Karpas-422 (cell line): Measurements from ENCODE around the gene TCF23. TPM values are rescaled to one million over a fixed set of nuclear protein-coding genes. Genes with fewer than 3 reads are reported as not detected.
A peak's percentile ranks its signal among the peaks of the same experiment; 100 is the strongest.
"Not testable (repeated sequence)": the region's sequence is repeated elsewhere in the genome, so short reads cannot be mapped to it uniquely, and the experiment has no call there.

Experiments used
- DNase-seq: peaks from one replicate; pipeline ENCODE4 v3.0.0-alpha.2; 2015
- H2AFZ ChIP-seq: fragments of 200-600 bp; sonication (generic); 2 replicates; pipeline ENCODE4 v1.6.1; 2014; ENCODE audit warnings: antibody characterized with exemption, low read length, mixed read lengths
- H3K27ac ChIP-seq: fragments of 200-600 bp; sonication (generic); 2 replicates; pipeline ENCODE4 v1.5.1; 2014; ENCODE audit warnings: mild to moderate bottlenecking, low read length, moderate library complexity
- H3K27me3 ChIP-seq: fragments of 200-600 bp; sonication (generic); 2 replicates; pipeline ENCODE4 v1.6.1; 2014; ENCODE audit warnings: low read length, mixed read lengths
- H3K36me3 ChIP-seq: fragments of 200-600 bp; sonication (generic); 2 replicates; pipeline ENCODE4 v1.6.1; 2014; ENCODE audit warnings: low read length, mixed read lengths; ENCODE audit not compliant: insufficient read depth
- H3K4me1 ChIP-seq: fragments of 200-600 bp; sonication (generic); 2 replicates; pipeline ENCODE4 v1.6.1; 2014; ENCODE audit warnings: mild to moderate bottlenecking, low read length, mixed read lengths
- H3K4me2 ChIP-seq: fragments of 200-600 bp; sonication (generic); 2 replicates; pipeline ENCODE4 v1.6.1; 2014; ENCODE audit warnings: low read length, low read depth, mild to moderate bottlenecking; ENCODE audit not compliant: poor library complexity, severe bottlenecking
- H3K4me3 ChIP-seq: fragments of 200-600 bp; sonication (generic); 2 replicates; pipeline ENCODE4 v1.5.1; 2014; ENCODE audit warnings: mild to moderate bottlenecking, antibody characterized with exemption, low read length, mixed read lengths
- H3K79me2 ChIP-seq: fragments of 200-600 bp; sonication (generic); 2 replicates; pipeline ENCODE4 v1.6.1; 2014; ENCODE audit warnings: mild to moderate bottlenecking, low read length, mixed read lengths
- H3K9ac ChIP-seq: fragments of 200-600 bp; sonication (generic); 2 replicates; pipeline ENCODE4 v1.6.0; 2014; ENCODE audit warnings: low read length
- H3K9me2 ChIP-seq: fragments of 200-600 bp; sonication (generic), shearing (Covaris generic); replicated peaks from 2 replicates; pipeline ENCODE4 v1.6.0; 2014; ENCODE audit warnings: mild to moderate bottlenecking, low read length, moderate library complexity; ENCODE audit not compliant: insufficient read depth
- H3K9me3 ChIP-seq: fragments of 300-700, 200-600 bp; sonication (generic); 2 replicates; pipeline ENCODE4 v1.6.1; 2014; ENCODE audit warnings: low read length, mixed read lengths
- H4K20me1 ChIP-seq: fragments of 200-600 bp; sonication (generic); 2 replicates; pipeline ENCODE4 v1.6.1; 2014; ENCODE audit warnings: mild to moderate bottlenecking, antibody characterized with exemption, low read length, low read depth; ENCODE audit not compliant: insufficient read depth
- total RNA-seq: library from RNA; depleted of rRNA; stranded (reverse); fragments of >200 nt; shearing (Covaris generic); gene quantifications from 2 replicates; pipeline ENCODE4 v1.2.3, GENCODE V29; 2014; ENCODE audit warnings: low replicate concordance

The TCF23 gene
- total RNA-seq, 1 experiment from 2014 or later: not detected

- H3K27me3 ChIP-seq: no peaks in the 10 kb centered on the region
- H3K36me3 ChIP-seq: no peaks in the 10 kb centered on the region
- H3K4me3 ChIP-seq: no peak overlapping the region
- no peaks in the 10 kb centered on the region for H3K9me2 ChIP-seq
- DNase-seq: no peak
- peak overlapping the region; percentile 43 for H3K9ac ChIP-seq
- H4K20me1 ChIP-seq: no peaks in the 10 kb centered on the region
- no peaks in the 10 kb centered on the region for H3K79me2 ChIP-seq
- no peak overlapping the region for H2AFZ ChIP-seq
- H3K9me3 ChIP-seq: no peaks in the 10 kb centered on the region
- H3K4me1 ChIP-seq: peaks cover 34% of the 10 kb centered on the region
- peak overlapping the region; percentile 55 for H3K4me2 ChIP-seq
- no peak overlapping the region for H3K27ac ChIP-seq
Measured at GRCh38 chr2:27170581-27171337, 22.0 kb downstream of the TCF23 start.

GRCh38 chr2:27171351-27171848, 22.6 kb downstream of the TCF23 start:
- Histone ChIP-seq H3K4me1 (peaks cover 40% of the 10 kb centered on the region), H3K9me3 (no peaks in the 10 kb centered on the region), H3K4me2 (no peak overlapping the region), H3K27me3 (no peaks in the 10 kb centered on the region), H3K4me3 (no peak overlapping the region), H3K79me2 (no peaks in the 10 kb centered on the region), H3K36me3 (no peaks in the 10 kb centered on the region), H3K9ac (no peak overlapping the region), H3K9me2 (no peaks in the 10 kb centered on the region), H2AFZ (no peak overlapping the region), H4K20me1 (no peaks in the 10 kb centered on the region), H3K27ac (no peak overlapping the region)
- DNase-seq: no peak

DNA sequence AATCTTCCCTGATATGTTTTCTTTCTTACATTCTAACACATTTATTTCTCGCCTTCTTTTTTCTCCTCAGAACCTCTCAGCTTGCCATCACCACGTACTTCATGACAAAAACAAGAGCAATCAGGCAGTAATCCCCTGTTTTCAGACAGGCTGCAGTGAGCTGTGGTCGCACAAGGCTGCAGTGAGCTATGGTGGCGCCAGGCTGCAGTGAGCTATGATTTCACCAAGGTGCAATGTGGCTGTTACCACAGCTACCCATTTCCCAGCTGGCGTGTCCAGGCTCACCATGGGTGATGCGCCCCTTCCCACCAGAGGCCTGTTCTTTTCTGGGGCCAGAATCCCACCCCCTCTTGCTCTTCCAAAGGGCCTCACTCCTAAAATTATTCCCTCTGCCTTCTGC, 25.8 kb downstream of the TCF23 start:
- no peak overlapping the region for H3K4me3 ChIP-seq
- H3K27ac ChIP-seq: no peak overlapping the region
- no peaks in the 10 kb centered on the region for H3K36me3 ChIP-seq
- no peaks in the 10 kb centered on the region for H3K9me3 ChIP-seq
- H3K79me2 ChIP-seq: no peaks in the 10 kb centered on the region
- no peak overlapping the region for H3K4me2 ChIP-seq
- no peak overlapping the region for H3K9ac ChIP-seq
- DNase-seq: no peak
- H4K20me1 ChIP-seq: no peaks in the 10 kb centered on the region
- no peaks in the 10 kb centered on the region for H3K27me3 ChIP-seq
- H3K9me2 ChIP-seq: no peaks in the 10 kb centered on the region
- H3K4me1 ChIP-seq: peaks cover 61% of the 10 kb centered on the region
- peak overlapping the region; percentile 16; the same call in 1 of the 2 replicates for H2AFZ ChIP-seq

DNA sequence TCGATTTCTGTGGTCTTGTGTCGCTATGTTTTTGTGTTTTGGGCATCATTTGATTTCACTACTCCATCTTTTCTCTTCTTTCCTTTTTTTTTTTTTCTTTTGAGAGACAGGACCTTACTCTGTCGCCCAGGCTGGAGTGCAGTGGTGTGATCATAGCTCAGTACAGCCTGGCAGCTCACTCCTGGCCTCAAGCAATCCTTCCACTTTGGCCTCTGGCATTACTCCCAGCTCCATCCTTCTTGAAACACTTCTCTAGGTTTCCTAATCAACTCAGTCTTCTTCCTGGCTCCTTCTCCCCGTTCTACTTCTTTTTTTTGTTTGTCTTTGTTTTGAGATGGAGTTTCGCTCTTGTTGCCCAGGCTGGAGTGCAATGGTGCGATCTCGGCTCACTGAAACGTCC, 26.5 kb downstream of the TCF23 start:
- Histone ChIP-seq H3K4me1 (peaks cover 58% of the 10 kb centered on the region), H4K20me1 (no peaks in the 10 kb centered on the region), H3K79me2 (no peaks in the 10 kb centered on the region), H3K4me3 (no peak overlapping the region), H3K9me2 (no peaks in the 10 kb centered on the region), H3K27me3 (no peaks in the 10 kb centered on the region), H2AFZ (no peak overlapping the region), H3K36me3 (no peaks in the 10 kb centered on the region), H3K9ac (no peak overlapping the region), H3K9me3 (no peaks in the 10 kb centered on the region), H3K27ac (no peak overlapping the region), H3K4me2 (no peak overlapping the region)
- no peak for DNase-seq

DNA sequence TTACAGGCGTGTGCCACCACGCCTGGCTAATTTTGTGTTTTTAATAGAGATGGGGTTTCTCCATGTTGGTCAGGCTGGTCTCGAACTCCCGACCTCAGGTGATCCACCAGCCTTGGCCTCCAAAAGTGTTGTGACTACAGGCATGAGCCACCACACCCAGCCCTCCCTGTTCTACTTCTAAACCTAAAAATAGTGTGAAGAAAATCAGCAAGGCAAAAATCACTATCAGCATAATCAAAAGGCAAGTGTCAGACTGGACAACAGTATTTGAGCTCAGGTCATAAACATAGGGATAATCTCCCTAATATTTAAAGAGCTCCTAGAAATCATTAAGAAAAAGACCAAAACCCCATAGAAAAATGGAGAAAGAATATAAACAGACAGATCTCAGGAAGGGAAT, 27.0 kb downstream of the TCF23 start:
- H3K9ac ChIP-seq, H3K9me3 ChIP-seq, H2AFZ ChIP-seq, H3K36me3 ChIP-seq, H3K27me3 ChIP-seq, H3K79me2 ChIP-seq, DNase-seq, H3K9me2 ChIP-seq, H3K4me2 ChIP-seq, H4K20me1 ChIP-seq, H3K27ac ChIP-seq, H3K4me3 ChIP-seq: not testable (repeated sequence)
- H3K4me1 ChIP-seq: peaks cover 54% of the 10 kb centered on the region

- Histone ChIP-seq H4K20me1 (no peaks in the 10 kb centered on the region), H2AFZ (no peak overlapping the region), H3K9me2 (no peaks in the 10 kb centered on the region), H3K27me3 (no peaks in the 10 kb centered on the region), H3K9me3 (no peaks in the 10 kb centered on the region), H3K36me3 (no peaks in the 10 kb centered on the region), H3K27ac (no peak overlapping the region), H3K4me1 (peaks cover 47% of the 10 kb centered on the region), H3K4me2 (no peak overlapping the region), H3K4me3 (no peak overlapping the region), H3K9ac (no peak overlapping the region), H3K79me2 (no peaks in the 10 kb centered on the region)
- DNase-seq: no peak
Measured at GRCh38 chr2:27177441-27178351, 28.9 kb downstream of the TCF23 start.

GRCh38 chr2:27178469-27178868, 29.7 kb downstream of the TCF23 start:
- Histone ChIP-seq H3K79me2 (no peaks in the 10 kb centered on the region), H3K9me3 (no peaks in the 10 kb centered on the region), H3K4me3 (no peak overlapping the region), H2AFZ (no peak overlapping the region), H3K36me3 (no peaks in the 10 kb centered on the region), H3K4me1 (peaks cover 45% of the 10 kb centered on the region), H3K27me3 (no peaks in the 10 kb centered on the region), H4K20me1 (no peaks in the 10 kb centered on the region), H3K9ac (no peak overlapping the region), H3K9me2 (no peaks in the 10 kb centered on the region), H3K27ac (no peak overlapping the region), H3K4me2 (peak overlapping the region; percentile 10)
- no peak for DNase-seq

DNA sequence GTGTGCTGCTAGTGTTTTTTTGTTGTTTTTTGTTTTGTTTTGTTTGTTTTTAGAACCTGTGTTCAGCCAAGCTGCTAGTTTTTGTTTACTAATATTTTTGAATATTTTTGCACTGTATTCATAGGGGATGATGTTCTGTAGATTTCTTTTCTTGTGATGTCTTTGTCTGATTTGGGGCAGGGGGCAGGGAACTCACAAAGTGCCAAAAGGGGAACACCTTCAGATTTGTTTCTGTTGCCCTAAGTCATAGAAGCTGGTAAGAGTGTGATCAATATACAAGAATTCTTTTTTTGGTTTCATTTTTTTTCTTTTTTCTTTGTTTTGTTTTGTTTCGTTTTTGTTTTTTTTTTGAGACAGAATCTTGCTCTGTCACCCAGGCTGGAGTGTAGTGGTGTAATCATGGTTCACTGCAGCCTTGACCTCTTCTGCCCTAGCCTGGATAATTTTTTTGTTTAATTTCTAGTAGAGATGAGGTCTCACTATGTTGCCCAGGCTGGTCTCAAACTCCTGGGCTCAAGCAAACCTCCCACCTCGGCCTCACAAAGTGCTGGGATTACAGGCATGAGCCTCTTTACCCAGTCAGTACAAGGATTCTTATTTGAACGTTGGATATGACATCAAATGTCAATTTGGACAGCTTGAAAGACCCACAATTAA, 30.7 kb downstream of the TCF23 start:
- no peak overlapping the region for H2AFZ ChIP-seq

More for the DNA sequence above, 30.7 kb downstream of the TCF23 start:
- H3K4me2 ChIP-seq: peak overlapping the region; percentile 10
- no peaks in the 10 kb centered on the region for H4K20me1 ChIP-seq
- no peaks in the 10 kb centered on the region; the same call in 1 of the 2 replicates for H3K27me3 ChIP-seq
- no peaks in the 10 kb centered on the region for H3K9me3 ChIP-seq
- no peaks in the 10 kb centered on the region for H3K9me2 ChIP-seq
- H3K79me2 ChIP-seq: no peaks in the 10 kb centered on the region
- H3K4me3 ChIP-seq: no peak overlapping the region
- DNase-seq: no peak
- no peaks in the 10 kb centered on the region for H3K36me3 ChIP-seq
- peaks cover 47% of the 10 kb centered on the region for H3K4me1 ChIP-seq
- H3K27ac ChIP-seq: no peak overlapping the region
- H3K9ac ChIP-seq: no peak overlapping the region
